Endothelial cell (in vitro differentiated cells): Measurements from ENCODE around the gene RNF113B. TPM values are rescaled to one million over a fixed set of nuclear protein-coding genes. Genes with fewer than 3 reads are reported as not detected.

Experiments used
- DNase-seq: peaks from one replicate; pipeline ENCODE4 v3.0.0; 2021; ENCODE audit warnings: low spot score
- H3K27ac Mint-ChIP-seq: one replicate; pipeline ENCODE4 v1.8.0; 2021; ENCODE audit warnings: mixed read lengths, inconsistent platforms; ENCODE audit not compliant: unreplicated experiment
- H3K27me3 Mint-ChIP-seq: one replicate; pipeline ENCODE4 v1.8.0; 2021; ENCODE audit warnings: mild to moderate bottlenecking, moderate library complexity, mixed read lengths, inconsistent platforms; ENCODE audit not compliant: unreplicated experiment
- H3K36me3 Mint-ChIP-seq: one replicate; pipeline ENCODE4 v1.8.0; 2021; ENCODE audit warnings: mild to moderate bottlenecking, low read depth, mixed read lengths, inconsistent platforms; ENCODE audit not compliant: unreplicated experiment
- H3K4me1 Mint-ChIP-seq: one replicate; pipeline ENCODE4 v1.8.0; 2021; ENCODE audit warnings: mild to moderate bottlenecking, mixed read lengths, inconsistent platforms; ENCODE audit not compliant: unreplicated experiment
- H3K4me3 Mint-ChIP-seq: one replicate; pipeline ENCODE4 v1.8.0; 2021; ENCODE audit warnings: mild to moderate bottlenecking, mixed read lengths, inconsistent platforms; ENCODE audit not compliant: unreplicated experiment
- H3K9me3 Mint-ChIP-seq: one replicate; pipeline ENCODE4 v1.8.0; 2021; ENCODE audit warnings: mixed read lengths, inconsistent platforms; ENCODE audit not compliant: unreplicated experiment
- total RNA-seq: library from RNA; stranded (reverse); fragmentation: NEBNext Ultra II Directional; extraction: Animal tissue kit (Norgen Biotek cat#: 25700); gene quantifications from one replicate; pipeline ENCODE4 v1.2.1, GENCODE V29; 2021; ENCODE audit not compliant: unreplicated experiment
- TF ChIP-seq, protein P1 (sequence below): fragments of 200-600 bp; sonication (generic); IDR thresholded peaks from one replicate; pipeline ENCODE4 v1.5.0; 2021; ENCODE audit warnings: antibody characterized with exemption; ENCODE audit not compliant: unreplicated experiment

The RNF113B gene
- total RNA-seq, 1 donor from 2014 or later = not detected

DNA sequence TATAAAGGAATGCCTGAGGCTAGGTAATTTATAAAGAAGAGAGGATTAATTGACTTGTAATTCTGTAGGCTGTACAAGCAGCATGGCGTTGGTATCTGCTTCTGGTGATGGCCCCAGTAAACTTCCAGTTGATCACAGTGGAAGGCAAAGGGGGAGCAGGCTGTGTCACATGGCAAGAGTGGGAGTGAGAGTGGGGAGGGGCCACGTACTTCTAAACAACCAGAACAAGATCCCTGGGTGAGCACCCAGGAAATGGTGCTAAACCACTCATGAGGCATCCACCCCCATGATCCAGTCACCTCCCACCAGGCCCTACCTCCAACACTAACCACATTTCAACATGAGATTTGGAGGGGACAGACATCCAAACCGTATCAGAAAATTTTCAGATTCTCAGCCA, 3.0 kb upstream of the RNF113B start:
- TF ChIP-seq, protein P1, sequence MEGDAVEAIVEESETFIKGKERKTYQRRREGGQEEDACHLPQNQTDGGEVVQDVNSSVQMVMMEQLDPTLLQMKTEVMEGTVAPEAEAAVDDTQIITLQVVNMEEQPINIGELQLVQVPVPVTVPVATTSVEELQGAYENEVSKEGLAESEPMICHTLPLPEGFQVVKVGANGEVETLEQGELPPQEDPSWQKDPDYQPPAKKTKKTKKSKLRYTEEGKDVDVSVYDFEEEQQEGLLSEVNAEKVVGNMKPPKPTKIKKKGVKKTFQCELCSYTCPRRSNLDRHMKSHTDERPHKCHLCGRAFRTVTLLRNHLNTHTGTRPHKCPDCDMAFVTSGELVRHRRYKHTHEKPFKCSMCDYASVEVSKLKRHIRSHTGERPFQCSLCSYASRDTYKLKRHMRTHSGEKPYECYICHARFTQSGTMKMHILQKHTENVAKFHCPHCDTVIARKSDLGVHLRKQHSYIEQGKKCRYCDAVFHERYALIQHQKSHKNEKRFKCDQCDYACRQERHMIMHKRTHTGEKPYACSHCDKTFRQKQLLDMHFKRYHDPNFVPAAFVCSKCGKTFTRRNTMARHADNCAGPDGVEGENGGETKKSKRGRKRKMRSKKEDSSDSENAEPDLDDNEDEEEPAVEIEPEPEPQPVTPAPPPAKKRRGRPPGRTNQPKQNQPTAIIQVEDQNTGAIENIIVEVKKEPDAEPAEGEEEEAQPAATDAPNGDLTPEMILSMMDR = no peak
- no peak for DNase-seq
- Mint-ChIP-seq H3K27me3 (no peaks in the 10 kb centered on the region), H3K36me3 (peaks cover 6% of the 10 kb centered on the region), H3K9me3 (no peaks in the 10 kb centered on the region), H3K4me1 (peaks cover 8% of the 10 kb centered on the region), H3K4me3 (no peak overlapping the region), H3K27ac (no peak overlapping the region)

GRCh38 chr13:98175823-98176222, 1.2 kb downstream of the RNF113B start:
- no peak for DNase-seq
- Mint-ChIP-seq H3K9me3 (no peaks in the 10 kb centered on the region), H3K27me3 (no peaks in the 10 kb centered on the region), H3K4me1 (peaks cover 40% of the 10 kb centered on the region), H3K4me3 (no peak overlapping the region), H3K36me3 (peaks cover 6% of the 10 kb centered on the region), H3K27ac (no peak overlapping the region)
- TF ChIP-seq, protein P1 = no peak

- DNase-seq = no peak
- peaks cover 40% of the 10 kb centered on the region for H3K4me1 Mint-ChIP-seq
- H3K27ac Mint-ChIP-seq = peak overlapping the region; percentile 31
- no peaks in the 10 kb centered on the region for H3K9me3 Mint-ChIP-seq
- TF ChIP-seq, protein P1 = no peak
- peaks cover 2% of the 10 kb centered on the region for H3K27me3 Mint-ChIP-seq
- no peak overlapping the region for H3K4me3 Mint-ChIP-seq
- peaks cover 6% of the 10 kb centered on the region for H3K36me3 Mint-ChIP-seq
Measured at GRCh38 chr13:98175043-98175442, 2.0 kb downstream of the RNF113B start.

DNA sequence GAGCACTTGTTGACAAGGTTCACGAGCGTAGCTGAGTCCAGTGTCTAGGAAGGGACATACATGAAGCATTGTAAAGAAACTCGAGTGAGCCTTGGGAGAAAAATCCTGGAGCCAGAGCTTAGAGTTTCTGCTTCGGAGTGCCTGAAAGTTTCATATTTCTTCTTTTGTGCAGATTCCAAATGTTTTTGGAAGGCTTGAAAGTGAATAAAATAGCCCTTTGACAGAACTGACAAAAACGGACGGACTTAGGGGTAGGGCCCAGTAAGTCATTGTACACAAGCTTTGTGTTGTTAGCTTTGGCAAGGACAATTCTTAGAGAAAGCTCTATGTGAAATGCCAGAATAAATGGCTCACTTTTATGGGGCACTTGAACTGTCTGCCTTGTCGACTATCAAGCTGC, 2.8 kb downstream of the RNF113B start:
- no peak overlapping the region for H3K27ac Mint-ChIP-seq
- peaks cover 6% of the 10 kb centered on the region for H3K36me3 Mint-ChIP-seq
- TF ChIP-seq, protein P1 = no peak
- DNase-seq = no peak
- no peak overlapping the region for H3K4me3 Mint-ChIP-seq
- peaks cover 2% of the 10 kb centered on the region for H3K27me3 Mint-ChIP-seq
- no peaks in the 10 kb centered on the region for H3K9me3 Mint-ChIP-seq
- H3K4me1 Mint-ChIP-seq = peaks cover 40% of the 10 kb centered on the region

DNA sequence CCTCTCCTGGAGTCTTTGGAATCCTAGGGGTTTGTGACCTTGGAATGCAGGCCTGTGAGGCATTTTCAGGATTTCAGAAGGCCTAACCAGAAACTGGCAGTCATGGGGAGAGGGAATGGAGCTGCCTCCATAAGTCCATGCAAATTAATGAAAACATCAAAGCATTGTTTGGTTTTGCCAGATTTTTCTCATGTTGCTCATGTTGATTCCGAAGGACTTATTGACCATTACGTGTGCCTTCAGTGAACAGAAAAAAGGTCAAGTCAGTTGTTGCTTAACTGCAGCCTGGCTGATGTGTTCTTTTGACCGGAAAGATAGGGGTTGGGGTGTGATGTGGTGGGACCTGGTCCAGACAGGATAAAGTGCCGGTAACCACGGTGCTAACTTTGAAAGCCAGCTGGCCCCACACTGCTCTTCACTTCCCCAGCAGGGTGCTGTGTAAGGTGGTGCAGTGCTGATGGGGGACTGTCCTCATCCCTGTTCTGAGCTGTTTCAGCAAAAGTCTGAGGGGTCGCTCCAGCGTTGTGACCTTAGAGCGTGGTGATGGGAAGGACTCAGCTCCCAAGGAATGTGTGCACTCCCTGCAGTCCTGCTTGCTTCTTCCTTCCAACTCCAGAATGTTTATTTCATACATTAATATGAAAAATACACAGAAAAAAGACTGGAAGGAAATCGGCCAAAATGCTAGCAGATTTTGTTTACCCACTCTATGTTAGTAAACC, 3.5 kb downstream of the RNF113B start:
- Mint-ChIP-seq H3K9me3 (no peaks in the 10 kb centered on the region), H3K27me3 (peaks cover 2% of the 10 kb centered on the region), H3K4me3 (no peak overlapping the region), H3K4me1 (peaks cover 46% of the 10 kb centered on the region), H3K27ac (no peak overlapping the region), H3K36me3 (peaks cover 6% of the 10 kb centered on the region)
- TF ChIP-seq, protein P1 = no peak
- DNase-seq = no peak
